HG02571 (cell line): ENCODE measurements around the gene USH2A.
"Not testable (repeated sequence)": the region's sequence is repeated elsewhere in the genome, so short reads cannot be mapped to it uniquely, and the experiment has no call there.

Experiments used
- ATAC-seq: cut with Tn5 transposase; IDR thresholded peaks from one replicate; pipeline ENCODE4 v1.9.1; 2021; ENCODE audit warnings: mild to moderate bottlenecking, moderate library complexity; ENCODE audit not compliant: unreplicated experiment

The USH2A gene

GRCh38 chr1:216057063-216057462 lies 366.2 kb downstream of the USH2A start:
- no peak for ATAC-seq

GRCh38 chr1:216055004-216055403 lies 368.2 kb downstream of the USH2A start:
- ATAC-seq = no peak

GRCh38 chr1:216054600-216054999 lies 368.6 kb downstream of the USH2A start:
- no peak for ATAC-seq

GRCh38 chr1:216051071-216051470 lies 372.2 kb downstream of the USH2A start:
- ATAC-seq = no peak

GRCh38 chr1:216049741-216050430 lies 373.4 kb downstream of the USH2A start:
- no peak for ATAC-seq

- ATAC-seq = no peak
These were observed 375.3 kb downstream of the USH2A start for GRCh38 chr1:216047811-216048572.

GRCh38 chr1:216046336-216046735 lies 376.9 kb downstream of the USH2A start:
- no peak for ATAC-seq

- no peak for ATAC-seq
These were observed 377.8 kb downstream of the USH2A start for GRCh38 chr1:216045400-216045799.

- ATAC-seq = no peak
These were observed 378.7 kb downstream of the USH2A start for GRCh38 chr1:216044538-216044937.

GRCh38 chr1:216034506-216034905 lies 388.7 kb downstream of the USH2A start:
- no peak for ATAC-seq

- no peak for ATAC-seq
These were observed 390.2 kb downstream of the USH2A start for GRCh38 chr1:216032961-216033614.

GRCh38 chr1:216032284-216032683 lies 391.0 kb downstream of the USH2A start:
- ATAC-seq = no peak

- ATAC-seq = no peak
These were observed 394.6 kb downstream of the USH2A start for GRCh38 chr1:216028631-216029030.

- no peak for ATAC-seq
These were observed 398.7 kb downstream of the USH2A start for GRCh38 chr1:216024546-216024945.

- no peak for ATAC-seq
These were observed 402.4 kb downstream of the USH2A start for GRCh38 chr1:216020743-216021345.

- no peak for ATAC-seq
These were observed 408.1 kb downstream of the USH2A start for GRCh38 chr1:216015116-216015515.

- no peak for ATAC-seq
These were observed 409.2 kb downstream of the USH2A start for GRCh38 chr1:216014086-216014485.

GRCh38 chr1:216009456-216009855 lies 413.8 kb downstream of the USH2A start:
- not testable (repeated sequence) for ATAC-seq

GRCh38 chr1:216005916-216006315 lies 417.3 kb downstream of the USH2A start:
- ATAC-seq = peak; percentile 83

GRCh38 chr1:215992620-215993019 lies 430.6 kb downstream of the USH2A start:
- no peak for ATAC-seq

- ATAC-seq = no peak
These were observed 436.0 kb downstream of the USH2A start for GRCh38 chr1:215987092-215987875.
